Naive B cell (primary cell): ENCODE data around the gene ZP3. TPM values are rescaled to one million over a fixed set of nuclear protein-coding genes. Genes with fewer than 3 reads are reported as not detected.
A peak's percentile ranks its signal among the peaks of the same experiment; 100 is the strongest.
"Not testable (repeated sequence)": the region's sequence is repeated elsewhere in the genome, so short reads cannot be mapped to it uniquely, and the experiment has no call there.

Source experiments
- ATAC-seq, 2 donors: fragments of 150-1000 bp; cut with Tn5 transposase; 2 replicates each; pipeline ENCODE4 v1.10.0; 2021; ENCODE audit warnings: low read depth in 2 of 2, mild to moderate bottlenecking in 2 of 2, moderate library complexity in 2 of 2
- DNase-seq: peaks from one replicate; pipeline ENCODE4 v3.0.0; 2022
- H3K27ac Mint-ChIP-seq, 6 donors: one replicate each; pipeline ENCODE4 v1.8.0; 2020 to 2022; ENCODE audit warnings: mild to moderate bottlenecking in 6 of 6, mixed read lengths in 6 of 6, moderate library complexity in 5 of 6, inconsistent platforms in 2 of 6
- H3K27me3 Mint-ChIP-seq, 3 donors: one replicate each; pipeline ENCODE4 v1.8.0; 2021 to 2022; ENCODE audit warnings: mixed read lengths in 3 of 3, mild to moderate bottlenecking in 1 of 3
- H3K36me3 Mint-ChIP-seq, 2 donors: one replicate each; pipeline ENCODE4 v1.8.0; 2020 to 2022; ENCODE audit warnings: mixed read lengths in 2 of 2, inconsistent platforms in 1 of 2, mild to moderate bottlenecking in 1 of 2
- H3K4me1 Mint-ChIP-seq, 3 donors: one replicate each; pipeline ENCODE4 v1.8.0; 2020 to 2022; ENCODE audit warnings: mixed read lengths in 3 of 3, inconsistent platforms in 1 of 3, mild to moderate bottlenecking in 1 of 3, moderate library complexity in 1 of 3
- H3K4me3 Mint-ChIP-seq, 8 donors: one replicate each; pipeline ENCODE4 v1.8.0; 2020 to 2022; ENCODE audit warnings: mild to moderate bottlenecking in 8 of 8, mixed read lengths in 8 of 8, moderate library complexity in 8 of 8, inconsistent platforms in 2 of 8
- H3K9me3 Mint-ChIP-seq, 7 donors: one replicate each; pipeline ENCODE4 v1.8.0; 2020 to 2022; ENCODE audit warnings: mixed read lengths in 7 of 7, mild to moderate bottlenecking in 5 of 7, inconsistent platforms in 2 of 7, moderate library complexity in 1 of 7
- polyA plus RNA-seq, 6 donors: library from polyadenylated mRNA; unstranded; fragments of 300-500 nt; fragmentation: Illumina TruSeq; gene quantifications; one replicate each; pipeline ENCODE4 v1.2.3, GENCODE V29; 2021; ENCODE audit warnings: low read depth in 6 of 6

ZP3 gene
- polyA plus RNA-seq, 6 donors from 2014 or later: 0.29 to 4.6 (median 4.0) TPM

DNA sequence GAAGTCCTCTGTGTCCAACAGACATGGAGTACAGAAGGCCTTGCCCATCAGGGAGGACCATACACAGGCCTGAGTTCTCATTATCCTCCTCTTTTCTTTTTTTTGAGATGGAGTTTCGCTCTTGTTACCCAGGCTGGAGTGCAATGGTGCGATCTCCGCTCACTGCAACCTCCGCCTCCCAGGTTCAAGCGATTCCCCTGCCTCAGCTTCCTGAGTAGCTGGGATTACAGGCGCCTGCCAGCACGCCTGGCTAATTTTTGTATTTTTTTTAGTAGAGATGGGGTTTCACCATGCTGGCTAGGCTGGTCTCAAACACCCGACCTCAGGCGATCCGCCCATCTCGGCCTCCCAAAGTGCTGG, 29.2 kb upstream of the ZP3 start:
- H3K27me3 Mint-ChIP-seq, H3K36me3 Mint-ChIP-seq, DNase-seq, H3K27ac Mint-ChIP-seq, H3K9me3 Mint-ChIP-seq, ATAC-seq: not testable (repeated sequence)
- peak overlapping the region in 2 of 8 donors; percentile 22 to 89 for H3K4me3 Mint-ChIP-seq
- peaks cover 12 to 22% (median 13%) of the 10 kb centered on the region in 3 donors for H3K4me1 Mint-ChIP-seq

DNA sequence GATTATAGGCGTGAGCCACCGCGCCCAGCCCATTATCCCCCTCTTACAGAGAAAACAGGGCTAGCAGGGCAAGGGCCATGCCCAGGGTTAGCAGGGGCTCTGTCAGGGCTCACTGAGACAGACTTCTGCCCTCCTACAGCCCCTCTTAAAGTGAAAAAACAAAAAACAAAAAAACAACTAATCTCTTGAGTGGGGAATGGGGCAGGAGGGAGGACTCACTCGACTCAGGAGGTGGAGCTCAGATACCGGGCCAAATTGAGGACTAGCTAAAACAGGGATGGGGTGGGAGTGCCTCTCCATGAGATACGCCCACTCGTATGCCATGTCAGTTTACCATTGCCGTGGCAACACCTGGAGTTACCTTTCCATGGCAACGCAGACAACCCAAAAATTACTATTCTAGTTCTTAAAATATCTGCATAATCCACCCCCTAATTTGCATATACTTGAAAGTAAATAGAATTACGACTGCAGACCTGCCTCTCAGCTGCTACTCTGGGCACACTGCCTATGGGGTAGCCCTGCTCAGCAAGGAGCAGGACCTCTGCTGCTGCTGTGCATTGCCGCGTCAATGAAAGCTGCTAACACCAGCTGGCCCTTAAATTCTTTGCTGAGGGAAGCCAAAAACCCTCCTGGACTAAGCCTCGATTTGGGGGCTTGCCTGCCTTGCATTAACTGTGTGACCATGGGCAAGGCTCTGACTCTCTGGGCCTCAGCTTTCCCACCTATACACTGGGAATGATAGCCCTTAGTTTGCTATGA, 28.6 kb upstream of the ZP3 start:
- no peaks in the 10 kb centered on the region for H3K27me3 Mint-ChIP-seq
- DNase-seq: no peak
- peak overlapping the region in 2 of 8 donors; percentile 79 to 89 for H3K4me3 Mint-ChIP-seq
- H3K36me3 Mint-ChIP-seq: no peaks in the 10 kb centered on the region
- no peak for ATAC-seq
- H3K27ac Mint-ChIP-seq: peak overlapping the region in 1 of 6 donors; percentile 56
- no peaks in the 10 kb centered on the region for H3K9me3 Mint-ChIP-seq
- H3K4me1 Mint-ChIP-seq: peaks cover 12 to 22% (median 13%) of the 10 kb centered on the region in 3 donors

DNA sequence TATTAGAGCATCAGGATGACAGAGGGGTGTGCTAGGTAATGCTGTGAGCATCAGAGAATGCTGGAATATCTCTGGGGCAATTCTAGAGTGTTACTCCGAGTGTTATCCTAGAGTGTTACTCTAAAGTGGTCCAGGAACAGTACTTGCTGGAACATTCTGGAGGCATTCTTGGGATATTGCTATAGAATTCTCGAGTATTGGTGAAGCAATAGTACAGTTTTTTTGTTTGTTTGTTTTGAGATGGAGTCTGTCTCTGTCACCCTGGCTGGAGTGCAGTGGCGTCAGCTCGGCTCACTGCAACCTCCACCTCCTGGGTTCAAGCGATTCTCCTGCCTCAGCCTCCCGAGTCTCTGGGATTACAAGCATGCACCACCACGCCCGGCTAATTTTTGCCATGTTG, 27.9 kb upstream of the ZP3 start:
- no peaks in the 10 kb centered on the region for H3K36me3 Mint-ChIP-seq
- H3K27ac Mint-ChIP-seq: no peak overlapping the region
- peaks cover 12 to 21% (median 13%) of the 10 kb centered on the region in 3 donors for H3K4me1 Mint-ChIP-seq
- no peaks in the 10 kb centered on the region for H3K27me3 Mint-ChIP-seq
- no peak for ATAC-seq
- H3K9me3 Mint-ChIP-seq: no peaks in the 10 kb centered on the region
- DNase-seq: no peak
- H3K4me3 Mint-ChIP-seq: peak overlapping the region; percentile 75 to 89 (median 78)

DNA sequence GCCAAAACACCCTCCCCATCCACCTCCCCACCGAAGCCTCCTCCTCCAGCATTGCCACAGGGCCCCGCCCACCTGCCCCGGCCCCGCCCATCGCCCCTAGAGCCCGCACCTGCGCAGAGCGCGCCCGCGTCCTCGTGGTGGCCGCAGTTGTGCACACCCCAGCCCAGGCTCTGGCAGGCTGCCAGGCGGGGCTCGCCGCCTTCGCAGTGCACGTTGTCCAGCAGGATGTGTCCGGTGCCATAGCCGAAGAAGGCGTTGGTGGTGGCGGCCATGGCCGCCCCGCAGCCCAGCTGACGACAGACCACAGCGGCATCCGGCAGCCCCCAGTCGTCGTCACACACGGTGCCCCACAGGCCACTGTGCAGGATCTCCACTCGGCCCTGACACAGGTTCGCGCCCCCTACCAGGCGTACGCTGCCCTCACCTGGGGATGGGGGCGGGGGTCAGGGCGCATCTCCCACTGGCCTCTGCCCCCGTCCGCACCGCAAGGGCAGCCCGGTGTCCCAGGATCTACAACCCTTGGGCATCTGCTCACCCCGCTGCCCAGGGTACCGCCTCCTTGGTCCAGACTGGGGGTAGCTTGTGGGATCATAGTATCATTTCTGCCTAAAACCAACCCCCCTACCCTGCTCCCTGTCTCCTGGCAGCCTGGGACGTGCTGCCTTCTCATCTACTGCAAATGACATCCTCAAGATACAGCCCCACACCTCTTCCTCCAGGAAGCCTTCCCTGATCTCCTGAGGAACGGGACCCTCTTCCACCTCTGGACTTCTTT, 27.2 kb upstream of the ZP3 start:
- Mint-ChIP-seq H3K4me1 (peaks cover 11 to 14% (median 12%) of the 10 kb centered on the region in 3 donors), H3K4me3 (peak overlapping the region; percentile 77 to 92 (median 84)), H3K9me3 (no peaks in the 10 kb centered on the region), H3K36me3 (no peaks in the 10 kb centered on the region), H3K27me3 (no peaks in the 10 kb centered on the region), H3K27ac (peak overlapping the region in 4 of 6 donors; percentile 0 to 81 (median 35))
- ATAC-seq (peak; percentile 49 to 52), DNase-seq (peak; percentile 56)

DNA sequence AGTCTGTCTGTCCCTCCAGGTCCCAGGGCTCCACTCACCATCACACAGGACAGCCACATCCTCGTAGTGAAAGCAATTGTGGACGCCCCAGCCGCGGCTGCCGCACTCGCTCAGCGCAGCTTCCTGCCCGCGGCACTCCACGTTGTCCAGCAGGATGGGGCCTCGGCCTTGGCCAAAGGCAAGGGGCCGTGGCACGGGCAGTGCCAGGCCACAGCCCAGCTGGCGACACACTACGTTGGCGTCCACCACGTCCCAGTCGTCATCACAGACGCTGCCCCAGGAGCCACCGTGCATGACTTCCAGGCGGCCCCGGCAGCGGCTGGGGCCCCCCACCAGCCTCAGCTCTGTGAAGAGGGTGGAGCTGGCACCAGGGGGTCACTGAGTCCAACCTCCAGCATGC, 24.5 kb upstream of the ZP3 start:
- Mint-ChIP-seq H3K27ac (peak overlapping the region in 1 of 6 donors; percentile 37), H3K4me1 (peaks cover 15 to 21% (median 15%) of the 10 kb centered on the region in 3 donors), H3K36me3 (no peaks in the 10 kb centered on the region), H3K4me3 (no peak overlapping the region), H3K27me3 (no peaks in the 10 kb centered on the region), H3K9me3 (no peaks in the 10 kb centered on the region)
- DNase-seq (no peak), ATAC-seq (no peak)

DNA sequence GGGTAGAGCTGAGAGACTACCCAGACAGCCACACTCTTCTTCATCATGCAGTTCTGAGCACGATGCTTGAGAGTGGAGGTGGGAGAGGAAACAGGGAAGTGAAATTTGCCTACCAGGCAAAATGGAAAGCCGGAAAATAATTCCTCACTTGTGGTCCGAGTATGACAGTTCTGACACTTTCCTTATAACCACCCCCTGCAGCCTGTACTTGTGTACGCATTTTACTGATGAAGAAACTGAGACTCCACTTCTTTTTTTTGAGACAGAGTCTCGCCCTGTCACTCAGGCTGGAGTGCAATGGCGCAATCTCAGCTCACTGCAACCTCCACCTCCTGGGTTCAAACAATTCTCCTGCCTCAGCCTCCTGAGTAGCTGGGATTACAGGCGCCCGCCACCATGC, 21.7 kb upstream of the ZP3 start:
- H3K4me1 Mint-ChIP-seq: peaks cover 9 to 12% (median 11%) of the 10 kb centered on the region in 3 donors
- H3K4me3 Mint-ChIP-seq, H3K9me3 Mint-ChIP-seq, ATAC-seq, DNase-seq, H3K27me3 Mint-ChIP-seq, H3K36me3 Mint-ChIP-seq, H3K27ac Mint-ChIP-seq: not testable (repeated sequence)

DNA sequence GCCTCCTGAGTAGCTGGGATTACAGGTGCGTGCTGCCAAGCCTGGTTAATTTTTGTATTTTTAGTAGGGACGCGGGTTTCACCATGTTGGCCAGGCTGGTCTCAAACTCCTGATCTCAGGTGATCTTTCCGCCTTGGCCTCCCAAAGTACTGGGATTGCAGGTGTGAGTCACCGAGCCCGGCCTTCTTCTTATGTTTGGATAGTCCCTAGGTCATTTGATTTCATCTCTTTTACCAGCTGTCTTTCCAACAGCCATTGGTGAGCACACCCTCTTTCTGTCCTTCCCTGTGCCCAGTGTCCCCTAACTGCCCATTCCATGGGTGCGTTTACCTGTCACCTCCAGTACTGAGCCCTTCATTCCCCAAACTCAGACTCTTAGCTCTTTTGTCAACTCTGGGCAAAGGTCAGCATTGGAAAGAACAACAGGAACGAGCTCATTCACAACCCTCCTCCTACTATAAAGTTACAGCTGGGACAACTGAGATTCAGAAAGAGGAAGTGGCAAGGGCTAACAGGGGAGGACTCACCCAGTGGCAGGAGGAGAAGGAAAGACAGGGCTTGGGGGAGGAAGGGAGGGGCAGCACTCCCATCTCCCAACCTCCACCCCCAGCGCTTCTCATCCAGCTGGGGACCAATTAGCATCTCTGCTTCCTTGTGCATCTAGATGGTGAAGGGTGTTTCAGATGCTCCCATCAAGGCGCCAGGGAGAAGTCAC, 20.8 kb upstream of the ZP3 start:
- DNase-seq: no peak

DNA sequence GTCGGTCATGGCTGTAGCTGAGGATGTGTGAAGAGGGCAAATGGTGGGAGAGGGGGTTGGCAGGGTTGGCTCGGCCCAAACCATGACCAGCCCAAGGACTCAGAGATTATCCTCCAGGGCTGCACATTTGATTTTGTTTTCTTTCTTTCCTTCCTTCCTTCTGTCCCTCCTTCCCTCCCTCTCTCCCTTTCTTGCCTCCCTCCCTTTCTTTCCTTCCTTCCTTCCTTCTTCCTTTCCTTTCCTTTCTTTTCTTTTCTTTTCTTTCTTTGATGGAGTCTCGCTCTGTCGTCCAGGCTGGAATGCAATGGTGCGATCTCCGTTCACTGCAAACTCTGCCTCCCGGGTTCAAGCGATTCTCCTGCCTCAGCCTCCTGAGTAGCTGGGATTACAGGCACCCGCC, 19.0 kb upstream of the ZP3 start:
- no peak for ATAC-seq
- H3K36me3 Mint-ChIP-seq: no peaks in the 10 kb centered on the region
- H3K4me1 Mint-ChIP-seq: peaks cover 8 to 11% (median 10%) of the 10 kb centered on the region in 3 donors
- H3K27ac Mint-ChIP-seq: peak overlapping the region in 1 of 6 donors; percentile 72
- no peaks in the 10 kb centered on the region for H3K9me3 Mint-ChIP-seq
- H3K4me3 Mint-ChIP-seq: no peak overlapping the region
- H3K27me3 Mint-ChIP-seq: peaks cover 0 to 5% (median 0%) of the 10 kb centered on the region in 3 donors
- DNase-seq: no peak

More for the DNA sequence above, 20.8 kb upstream of the ZP3 start:
- H3K27ac Mint-ChIP-seq: peak overlapping the region in 2 of 6 donors; percentile 14 to 23
- peak overlapping the region in 1 of 8 donors; percentile 6 for H3K4me3 Mint-ChIP-seq
- peak; percentile 39 to 53 for ATAC-seq
- H3K9me3 Mint-ChIP-seq: no peaks in the 10 kb centered on the region
- H3K27me3 Mint-ChIP-seq: peaks cover 0 to 5% (median 0%) of the 10 kb centered on the region in 3 donors
- peaks cover 8 to 11% (median 10%) of the 10 kb centered on the region in 3 donors for H3K4me1 Mint-ChIP-seq
- H3K36me3 Mint-ChIP-seq: no peaks in the 10 kb centered on the region

DNA sequence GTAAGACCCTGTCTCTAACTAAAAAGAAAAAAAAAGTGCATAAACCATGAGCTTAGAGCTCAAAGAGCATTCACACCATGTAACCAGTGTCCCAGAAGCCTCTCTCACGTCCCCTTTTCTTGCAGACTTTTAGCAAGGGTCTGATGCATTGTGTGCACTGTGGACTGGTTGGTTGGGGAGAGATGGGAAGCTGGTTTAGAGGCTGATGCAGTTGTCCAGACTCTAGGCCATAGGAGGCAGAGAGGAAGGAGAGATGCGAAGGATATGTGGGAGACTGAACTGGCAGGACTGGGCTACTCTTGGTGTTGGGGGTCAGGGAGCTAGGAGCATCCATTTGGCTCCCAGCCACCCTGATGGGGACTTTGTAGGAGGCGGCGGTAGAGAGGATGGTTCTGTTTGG, 17.0 kb upstream of the ZP3 start:
- ATAC-seq: no peak
- Mint-ChIP-seq H3K9me3 (no peaks in the 10 kb centered on the region), H3K4me1 (peaks cover 8 to 11% (median 10%) of the 10 kb centered on the region in 3 donors), H3K36me3 (no peaks in the 10 kb centered on the region), H3K27me3 (peaks cover 0 to 9% (median 7%) of the 10 kb centered on the region in 3 donors), H3K4me3 (no peak overlapping the region), H3K27ac (no peak overlapping the region)
- no peak for DNase-seq

DNA sequence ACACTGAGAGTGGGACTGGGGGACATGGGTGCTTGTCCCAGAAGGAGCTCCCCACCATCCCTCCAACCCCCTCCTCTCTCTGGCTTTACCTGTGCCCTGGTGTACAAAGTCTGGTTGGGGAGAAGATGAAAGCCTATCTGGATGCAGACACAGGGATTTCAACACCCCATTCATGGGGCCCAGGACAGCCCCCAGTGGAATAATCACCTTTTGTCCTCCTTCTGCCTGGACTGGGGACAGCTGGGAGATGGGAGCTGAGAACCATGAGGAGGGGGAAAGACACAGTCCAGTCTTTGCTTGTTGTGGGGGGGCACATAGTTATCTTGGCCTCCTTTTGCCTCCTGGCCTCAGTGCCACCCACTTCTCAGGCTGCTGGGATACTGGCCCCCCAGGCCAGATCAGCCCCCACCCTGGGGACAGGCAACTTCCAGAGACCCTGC, 16.6 kb upstream of the ZP3 start:
- H3K36me3 Mint-ChIP-seq: no peaks in the 10 kb centered on the region
- ATAC-seq (no peak), DNase-seq (no peak)
- peaks cover 8 to 11% (median 10%) of the 10 kb centered on the region in 3 donors for H3K4me1 Mint-ChIP-seq
- H3K9me3 Mint-ChIP-seq: no peaks in the 10 kb centered on the region
- no peak overlapping the region for H3K27ac Mint-ChIP-seq
- peaks cover 0 to 9% (median 7%) of the 10 kb centered on the region in 3 donors for H3K27me3 Mint-ChIP-seq
- H3K4me3 Mint-ChIP-seq: no peak overlapping the region

DNA sequence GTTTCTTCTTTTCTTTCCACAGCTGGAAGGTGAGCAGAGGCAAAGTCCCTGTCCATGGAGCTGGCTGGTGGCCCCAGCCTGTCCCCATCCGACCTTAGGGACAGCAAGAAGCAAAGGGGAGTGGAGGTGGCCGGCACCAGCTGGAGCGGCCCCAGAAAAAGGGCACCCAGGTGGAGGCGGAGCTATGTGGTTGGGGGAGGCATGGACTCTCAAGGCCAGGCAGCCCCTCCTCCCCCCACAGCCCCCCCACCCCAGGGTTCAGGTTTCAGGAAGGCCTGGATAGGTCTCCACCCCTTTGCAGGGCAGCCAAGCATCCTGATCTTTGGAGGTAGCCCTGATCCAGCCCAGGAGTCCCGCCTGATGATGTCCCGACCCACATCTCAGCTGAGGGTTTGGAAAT, 15.2 kb upstream of the ZP3 start, which contains the start of gene SSC4D:
TSS of gene SSC4D (minus strand) at position 161 of the 400 bp plus-strand sequence. CDS start 5,258 bp downstream, outside the sequence.
- no peak within 1 kb of the TSS for H3K4me3 Mint-ChIP-seq
- H3K27ac Mint-ChIP-seq: peak within 1 kb of the TSS in 2 of 6 donors; percentile 63 to 78
- no peaks in the 10 kb centered on the region for H3K36me3 Mint-ChIP-seq
- no peak for DNase-seq
- H3K4me1 Mint-ChIP-seq: peaks cover 0 to 4% (median 1%) of the 10 kb centered on the region in 3 donors
- no peak for ATAC-seq
- H3K9me3 Mint-ChIP-seq: no peaks in the 10 kb centered on the region
- H3K27me3 Mint-ChIP-seq: peaks cover 0 to 9% (median 7%) of the 10 kb centered on the region in 3 donors

DNA sequence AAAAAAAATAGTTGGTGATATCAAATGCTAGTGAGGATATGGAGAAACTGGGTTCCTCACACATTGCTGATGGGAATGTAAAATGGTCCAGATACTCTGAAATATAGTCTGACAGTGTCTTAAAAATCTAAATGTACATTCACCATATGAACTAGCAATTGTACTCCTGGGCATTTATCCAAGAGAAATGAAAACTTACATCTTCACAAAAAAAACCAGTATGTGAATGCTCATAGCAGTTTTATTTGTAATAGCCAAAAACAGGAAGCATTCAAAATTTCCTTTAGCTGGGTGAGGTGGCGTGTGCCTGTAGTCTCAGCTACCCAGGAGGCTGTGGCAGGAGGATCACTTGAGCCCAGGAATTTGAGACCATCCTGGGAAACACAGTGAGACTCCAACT, 13.1 kb upstream of the ZP3 start:
- DNase-seq (no peak), ATAC-seq (no peak)
- no peaks in the 10 kb centered on the region for H3K9me3 Mint-ChIP-seq
- H3K4me1 Mint-ChIP-seq: peaks cover 0 to 4% (median 0%) of the 10 kb centered on the region in 3 donors
- no peak overlapping the region for H3K4me3 Mint-ChIP-seq
- H3K27me3 Mint-ChIP-seq: peaks cover 0 to 7% (median 5%) of the 10 kb centered on the region in 3 donors
- H3K27ac Mint-ChIP-seq: no peak overlapping the region
- no peaks in the 10 kb centered on the region for H3K36me3 Mint-ChIP-seq

DNA sequence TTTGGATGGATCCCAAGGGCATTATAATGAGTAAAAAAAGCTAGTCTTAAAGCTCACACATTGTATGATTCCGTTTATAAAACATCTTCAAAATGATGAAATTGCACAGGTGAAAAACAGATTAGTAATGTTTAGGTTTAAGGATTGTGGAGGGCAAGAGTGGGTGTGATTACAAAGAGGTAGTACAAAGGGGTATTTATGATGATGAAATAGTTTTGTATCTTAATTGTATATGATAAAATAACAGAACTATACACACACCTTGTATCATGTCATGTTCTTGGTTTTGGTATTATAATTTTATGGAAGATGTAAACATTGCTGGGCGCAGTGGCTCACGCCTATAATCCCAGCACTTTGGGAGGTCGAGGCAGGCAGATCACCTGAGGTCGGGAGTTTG, 12.5 kb upstream of the ZP3 start:
- peaks cover 0 to 4% (median 0%) of the 10 kb centered on the region in 3 donors for H3K4me1 Mint-ChIP-seq
- no peaks in the 10 kb centered on the region for H3K9me3 Mint-ChIP-seq
- H3K27me3 Mint-ChIP-seq: peaks cover 0 to 7% (median 5%) of the 10 kb centered on the region in 3 donors
- DNase-seq (no peak), ATAC-seq (no peak)
- H3K4me3 Mint-ChIP-seq: no peak overlapping the region
- H3K36me3 Mint-ChIP-seq: no peaks in the 10 kb centered on the region
- H3K27ac Mint-ChIP-seq: no peak overlapping the region
